H9 (cell line): Measurements from ENCODE around the gene DDI1. TPM values are rescaled to one million over a fixed set of nuclear protein-coding genes. Genes with fewer than 3 reads are reported as not detected.

Experiments used
- DNase-seq: peaks from one replicate; pipeline ENCODE4 v3.0.0-alpha.2; 2017
- H2AFZ ChIP-seq: one replicate; pipeline ENCODE4 v1.6.1; 2013; ENCODE audit warnings: mild to moderate bottlenecking, low read length, control low read depth, moderate library complexity
- H2AK5ac ChIP-seq: 2 replicates; pipeline ENCODE4 v1.6.1; 2013; ENCODE audit warnings: low read length, control low read depth, mixed read lengths; ENCODE audit not compliant: insufficient read length
- H2BK120ac ChIP-seq: one replicate; pipeline ENCODE4 v1.6.1; 2013; ENCODE audit warnings: low read depth, mild to moderate bottlenecking, low read length, control low read depth, inconsistent platforms; ENCODE audit not compliant: poor library complexity, severe bottlenecking
- H2BK12ac ChIP-seq: 2 replicates; pipeline ENCODE4 v1.6.1; 2013; ENCODE audit warnings: low read length, control low read depth, mixed read lengths, low read depth; ENCODE audit not compliant: insufficient read length
- H2BK15ac ChIP-seq: 2 replicates; pipeline ENCODE4 v1.6.1; 2013; ENCODE audit warnings: low read depth, low read length, control low read depth
- H2BK20ac ChIP-seq: one replicate; pipeline ENCODE4 v1.6.1; 2013; ENCODE audit warnings: low read depth, mild to moderate bottlenecking, low read length, control low read depth, inconsistent platforms; ENCODE audit not compliant: poor library complexity, severe bottlenecking
- H2BK5ac ChIP-seq: 2 replicates; pipeline ENCODE4 v1.6.1; 2013; ENCODE audit warnings: low read length, control low read depth, mixed read lengths; ENCODE audit not compliant: insufficient read length
- H3K14ac ChIP-seq: 2 replicates; pipeline ENCODE4 v1.6.1; 2013; ENCODE audit warnings: low read length, control low read depth; ENCODE audit not compliant: insufficient read depth
- H3K18ac ChIP-seq: 2 replicates; pipeline ENCODE4 v1.6.1; 2013; ENCODE audit warnings: low read depth, mild to moderate bottlenecking, mixed read lengths, low read length, control low read depth; ENCODE audit not compliant: insufficient read length
- H3K23ac ChIP-seq: 2 replicates; pipeline ENCODE4 v1.6.1; 2013; ENCODE audit warnings: low read length, control low read depth, mixed read lengths, low read depth; ENCODE audit not compliant: insufficient read length
- H3K23me2 ChIP-seq: 2 replicates; pipeline ENCODE4 v1.6.1; 2013; ENCODE audit warnings: low read depth, mild to moderate bottlenecking, mixed read lengths, low read length, control low read depth; ENCODE audit not compliant: insufficient read length, poor library complexity, severe bottlenecking
- H3K27ac ChIP-seq: 2 replicates; pipeline ENCODE4 v1.5.1; 2013; ENCODE audit warnings: low read length, control low read depth, mixed read lengths, low read depth; ENCODE audit not compliant: insufficient read length
- H3K27me3 ChIP-seq: 2 replicates; pipeline ENCODE4 v1.6.1; 2013; ENCODE audit warnings: low read length, control low read depth, inconsistent platforms; ENCODE audit not compliant: insufficient read depth
- H3K4ac ChIP-seq: 2 replicates; pipeline ENCODE4 v1.6.1; 2013; ENCODE audit warnings: low read depth, mild to moderate bottlenecking, control low read depth, inconsistent platforms, low read length, moderate library complexity
- H3K4me1 ChIP-seq: 2 replicates; pipeline ENCODE4 v1.6.1; 2013; ENCODE audit warnings: low read length, control low read depth, inconsistent platforms; ENCODE audit not compliant: insufficient read depth
- H3K4me2 ChIP-seq: 2 replicates; pipeline ENCODE4 v1.6.1; 2013; ENCODE audit warnings: low read length, control low read depth, mixed read lengths; ENCODE audit not compliant: insufficient read length, insufficient read depth
- H3K56ac ChIP-seq: 2 replicates; pipeline ENCODE4 v1.6.1; 2013; ENCODE audit warnings: low read depth, mild to moderate bottlenecking, mixed read lengths, low read length, control low read depth; ENCODE audit not compliant: insufficient read length
- H3K79me1 ChIP-seq: 2 replicates; pipeline ENCODE4 v1.6.1; 2013; ENCODE audit warnings: low read depth, mild to moderate bottlenecking, moderate library complexity, low read length, control low read depth, inconsistent platforms; ENCODE audit not compliant: insufficient read depth, poor library complexity, severe bottlenecking
- H3K79me2 ChIP-seq: 2 replicates; pipeline ENCODE4 v1.6.1; 2013; ENCODE audit warnings: low read length, control low read depth, inconsistent platforms; ENCODE audit not compliant: insufficient read depth
- H3K9ac ChIP-seq: 2 replicates; pipeline ENCODE4 v1.6.1; 2013; ENCODE audit warnings: low read length, control low read depth, mixed read lengths; ENCODE audit not compliant: insufficient read length; ENCODE audit errors: extremely low read depth
- H3K9me3 ChIP-seq: one replicate; pipeline ENCODE4 v1.6.1; 2013; ENCODE audit warnings: low read depth, low read length, inconsistent platforms; ENCODE audit not compliant: control insufficient read depth
- H3T11ph ChIP-seq: one replicate; pipeline ENCODE4 v1.6.1; 2013; ENCODE audit warnings: mild to moderate bottlenecking, low read length, control low read depth, inconsistent platforms
- H4K20me1 ChIP-seq: one replicate; pipeline ENCODE4 v1.6.1; 2013; ENCODE audit not compliant: control insufficient read depth, insufficient read length, insufficient read depth
- H4K5ac ChIP-seq: 2 replicates; pipeline ENCODE4 v1.6.1; 2013; ENCODE audit warnings: low read depth, mild to moderate bottlenecking, mixed read lengths, low read length, control low read depth; ENCODE audit not compliant: insufficient read length
- H4K8ac ChIP-seq: replicated peaks from 2 replicates; pipeline ENCODE4 v1.6.1; 2013; ENCODE audit warnings: low read length, control low read depth, mixed read lengths, low read depth; ENCODE audit not compliant: insufficient read length
- H4K91ac ChIP-seq: 2 replicates; pipeline ENCODE4 v1.6.1; 2013; ENCODE audit warnings: low read depth, mild to moderate bottlenecking, moderate library complexity, mixed read lengths, low read length, control low read depth; ENCODE audit not compliant: insufficient read length
- H3K27ac Mint-ChIP-seq, 3 experiments: 2 replicates in 2 of 3; 3 replicates in 1 of 3; pipeline ENCODE4 v1.8.0; 2020 to 2021; ENCODE audit warnings: mixed read lengths in 3 of 3, mild to moderate bottlenecking in 1 of 3, moderate library complexity in 1 of 3
- H3K27me3 Mint-ChIP-seq: 2 replicates; pipeline ENCODE4 v1.8.0; 2021; ENCODE audit warnings: low read depth, mild to moderate bottlenecking, moderate library complexity, mixed read lengths
- H3K36me3 Mint-ChIP-seq, 3 experiments: 2 replicates in 2 of 3; 3 replicates in 1 of 3; pipeline ENCODE4 v1.8.0; 2020 to 2021; ENCODE audit warnings: low read depth in 3 of 3, mixed read lengths in 3 of 3; ENCODE audit not compliant: insufficient read depth in 1 of 3
- H3K4me1 Mint-ChIP-seq, 2 experiments: 2 replicates each; pipeline ENCODE4 v1.8.0; 2020; ENCODE audit warnings: mixed read lengths in 2 of 2
- H3K4me3 Mint-ChIP-seq, 2 experiments: 2 replicates in 1 of 2; 3 replicates in 1 of 2; pipeline ENCODE4 v1.8.0; 2020 to 2021; ENCODE audit warnings: mild to moderate bottlenecking in 2 of 2, mixed read lengths in 2 of 2, moderate library complexity in 1 of 2
- H3K9me3 Mint-ChIP-seq, 2 experiments: 2 replicates in 1 of 2; 3 replicates in 1 of 2; pipeline ENCODE4 v1.8.0; 2020; ENCODE audit warnings: mild to moderate bottlenecking in 2 of 2, mixed read lengths in 2 of 2, moderate library complexity in 1 of 2
- CTCF ChIP-seq: fragments of 200-600 bp; sonication (generic); conservative IDR thresholded peaks from 3 replicates; pipeline ENCODE4 v1.8.0; 2021; ENCODE audit warnings: antibody characterized with exemption, mild to moderate bottlenecking
- WGBS: extraction: QIAGEN DNeasy Blood & Tissue Kit; methylation state at CpG from one replicate; pipeline ENCODE4 v1.1.7; 2013; ENCODE audit warnings: missing lambda C conversion rate, low lambda C conversion rate, mixed read lengths; ENCODE audit not compliant: insufficient read length; ENCODE audit errors: extremely low coverage; 5-methylcytosine and 5-hydroxymethylcytosine counted together
- total RNA-seq: library from RNA; stranded (reverse); gene quantifications from 2 replicates; pipeline ENCODE4 v1.2.1, GENCODE V29; 2021

Gene DDI1
- total RNA-seq, 1 experiment from 2014 or later = not detected

GRCh38 chr11:104086621-104087020 is 50.2 kb downstream of the DDI1 start:
- H3K79me2 ChIP-seq = no peaks in the 10 kb centered on the region
- no peaks in the 10 kb centered on the region for H3K23me2 ChIP-seq
- H3K9me3 ChIP-seq = no peaks in the 10 kb centered on the region
- no peak overlapping the region for H4K91ac ChIP-seq
- no peaks in the 10 kb centered on the region for H4K20me1 ChIP-seq
- H2BK20ac ChIP-seq = no peak overlapping the region
- no peak overlapping the region for H2BK5ac ChIP-seq
- H3K36me3 Mint-ChIP-seq = no peaks in the 10 kb centered on the region
- H3K4ac ChIP-seq = no peak overlapping the region
- H3K4me2 ChIP-seq = no peak overlapping the region
- WGBS = no CpG with 5 or more reads among the region's 5 CpGs
- H3K4me1 Mint-ChIP-seq = no peaks in the 10 kb centered on the region
- H3K79me1 ChIP-seq = no peaks in the 10 kb centered on the region
- H4K5ac ChIP-seq = no peak overlapping the region
- H3K14ac ChIP-seq = no peak overlapping the region
- H3K18ac ChIP-seq = no peak overlapping the region
- no peaks in the 10 kb centered on the region for H3K27me3 ChIP-seq
- no peak overlapping the region for H3K27ac Mint-ChIP-seq
- no peak overlapping the region for H3K56ac ChIP-seq
- H3K4me1 ChIP-seq = no peaks in the 10 kb centered on the region
- no peak overlapping the region for H3K9ac ChIP-seq
- no peak for DNase-seq
- H3K27ac ChIP-seq = no peak overlapping the region
- no peaks in the 10 kb centered on the region for H3K27me3 Mint-ChIP-seq
- H3K9me3 Mint-ChIP-seq = no peaks in the 10 kb centered on the region
- no peak overlapping the region for H4K8ac ChIP-seq
- H3T11ph ChIP-seq = no peak overlapping the region
- no peak overlapping the region for H2BK12ac ChIP-seq
- no peak overlapping the region for H2BK120ac ChIP-seq
- no peak overlapping the region for H3K23ac ChIP-seq
- no peak overlapping the region for H2AFZ ChIP-seq
- TF ChIP-seq CTCF = no peak
- H2AK5ac ChIP-seq = no peak overlapping the region
- H3K4me3 Mint-ChIP-seq = no peak overlapping the region
- H2BK15ac ChIP-seq = no peak overlapping the region

Other genes with a start within 250 kb of the DDI1 start
- 1.4 and 1.7 TPM in 2 replicates for gene PDGFD, start 127.5 kb downstream of the DDI1 start, total RNA-seq